ENCODE results near the gene MRPL32.
A peak's percentile ranks its signal among the peaks of the same experiment; 100 is the strongest.

DNA sequence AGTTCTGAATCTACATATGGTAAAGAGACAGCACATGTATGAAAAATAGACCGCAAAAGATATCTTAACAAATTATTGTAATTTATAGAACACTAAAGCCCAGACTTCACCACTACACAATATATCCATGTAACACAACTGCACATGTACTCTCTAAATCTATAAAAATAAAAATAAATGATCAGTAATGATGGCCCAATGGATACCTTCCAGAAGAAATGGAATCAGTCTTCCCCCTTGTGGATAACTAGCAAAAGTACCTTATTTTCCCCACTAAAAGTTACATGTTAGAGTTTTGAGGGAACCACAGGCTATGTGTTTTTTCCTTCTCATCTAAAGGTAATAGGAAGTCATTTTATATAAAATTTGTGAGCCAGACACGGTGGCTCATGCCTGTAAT lies 46.0 kb upstream of the MRPL32 start:
- TF ChIP-seq REST (IDR thresholded peaks at IDR 0.05; ENCODE audit: insufficient read depth in 1 of 2, low read depth in 2 of 2, low read length in 1 of 2) (no peak), CTCF (IDR thresholded peaks at IDR 0.05) (peak; percentile 64), POLR2AphosphoS5 (IDR thresholded peaks at IDR 0.05; ENCODE audit: low read depth, low read length) (no peak), SIN3A (IDR thresholded peaks at IDR 0.05; ENCODE audit: borderline replicate concordance, insufficient read depth, low read depth, low read length) (no peak), TCF7L2 (IDR thresholded peaks at IDR 0.05; ENCODE audit: low read depth, low read length) (no peak)
